GM19035 (cell line): ENCODE measurements around the gene GAS7.

Experiments
- ATAC-seq: cut with Tn5 transposase; IDR thresholded peaks from one replicate; pipeline ENCODE4 v1.9.1; 2021; ENCODE audit not compliant: unreplicated experiment

GAS7 gene

DNA sequence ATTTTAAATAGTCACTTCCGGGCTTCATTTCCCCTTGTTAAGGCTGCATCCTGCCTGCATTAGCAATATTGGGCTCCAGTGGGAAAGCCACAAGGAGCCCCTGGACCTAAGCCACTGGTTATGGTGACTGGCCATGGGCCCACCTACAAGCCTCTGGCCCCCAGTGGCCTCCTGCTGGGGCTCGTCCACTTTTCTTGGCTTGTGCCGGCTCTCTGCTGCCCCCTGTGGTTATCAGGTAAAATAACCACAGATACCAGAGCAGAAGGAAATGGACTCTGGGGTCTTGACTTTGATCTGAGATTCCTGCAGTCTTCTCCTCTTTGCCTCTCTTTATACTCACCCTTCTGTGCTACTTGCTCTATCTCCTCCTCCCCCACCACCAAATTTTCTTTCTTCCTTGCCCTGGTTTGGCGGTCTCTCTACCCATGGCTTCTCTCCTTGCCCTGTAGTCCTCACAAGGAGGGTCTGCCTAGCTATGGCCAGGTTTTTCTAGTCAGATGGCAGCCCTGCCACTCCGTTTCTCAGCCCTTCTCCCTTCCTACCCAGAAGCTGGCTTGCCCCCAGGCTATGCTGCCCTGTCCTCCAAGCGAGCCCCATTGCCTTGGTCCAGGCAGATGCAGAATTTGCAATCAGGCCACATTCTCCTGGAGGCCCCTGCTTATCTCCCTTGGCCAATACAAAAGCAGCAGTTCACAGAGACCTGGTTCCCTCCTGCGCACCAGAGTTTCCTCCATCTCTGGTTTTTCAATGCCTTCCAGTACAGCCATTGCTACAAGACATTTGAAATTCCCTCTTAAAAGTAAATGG is 210.4 kb downstream of the GAS7 start:
- no peak for ATAC-seq

GRCh38 chr17:9986754-9987382 is 211.5 kb downstream of the GAS7 start:
- no peak for ATAC-seq

- no peak for ATAC-seq
Measured at GRCh38 chr17:9985646-9986045, 212.8 kb downstream of the GAS7 start.

DNA sequence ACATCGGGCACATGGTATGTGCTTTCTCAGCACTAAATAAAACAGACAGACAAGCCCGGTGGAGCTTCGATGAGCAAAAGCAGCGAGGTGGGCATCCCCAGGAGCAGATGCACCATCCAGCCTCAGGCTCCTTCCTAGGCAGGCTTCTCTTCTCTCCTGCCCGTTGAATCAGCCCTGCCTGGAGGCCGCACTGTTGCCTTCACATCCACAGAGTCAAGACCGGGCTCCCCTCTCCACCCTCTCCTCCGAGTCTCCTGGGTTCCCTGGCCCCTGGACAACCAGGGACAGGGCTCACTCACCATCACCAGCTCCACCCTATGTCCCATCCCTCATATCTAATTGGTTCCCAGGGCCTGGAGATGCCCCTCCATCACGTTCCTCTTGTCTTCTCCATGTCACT is 213.6 kb downstream of the GAS7 start:
- no peak for ATAC-seq

DNA sequence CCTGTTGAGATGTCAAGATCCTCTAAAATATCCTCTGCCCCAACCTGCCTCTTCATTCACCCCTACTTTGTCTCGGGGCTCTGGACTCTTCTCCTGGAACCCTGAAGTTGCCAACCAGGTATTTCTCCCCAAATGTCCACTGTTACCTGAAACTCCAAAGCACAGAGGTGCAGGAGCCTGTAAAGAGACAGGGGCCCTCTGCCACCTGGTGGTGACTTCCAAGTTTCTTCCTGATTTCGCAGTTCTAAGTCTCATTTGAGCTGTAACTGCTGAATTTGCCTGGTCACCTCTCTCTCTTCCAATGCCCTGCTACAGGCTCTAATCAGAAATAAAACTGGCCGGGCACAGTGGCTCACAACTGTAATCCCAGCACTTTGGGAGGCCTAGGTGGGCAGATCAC is 216.2 kb downstream of the GAS7 start:
- no peak for ATAC-seq

- ATAC-seq, result no peak
Measured at GRCh38 chr17:9981344-9981915, 217.0 kb downstream of the GAS7 start.

- no peak for ATAC-seq
Measured at GRCh38 chr17:9979463-9979995, 218.9 kb downstream of the GAS7 start.

GRCh38 chr17:9977180-9977575 is 221.2 kb downstream of the GAS7 start:
- ATAC-seq, result no peak

DNA sequence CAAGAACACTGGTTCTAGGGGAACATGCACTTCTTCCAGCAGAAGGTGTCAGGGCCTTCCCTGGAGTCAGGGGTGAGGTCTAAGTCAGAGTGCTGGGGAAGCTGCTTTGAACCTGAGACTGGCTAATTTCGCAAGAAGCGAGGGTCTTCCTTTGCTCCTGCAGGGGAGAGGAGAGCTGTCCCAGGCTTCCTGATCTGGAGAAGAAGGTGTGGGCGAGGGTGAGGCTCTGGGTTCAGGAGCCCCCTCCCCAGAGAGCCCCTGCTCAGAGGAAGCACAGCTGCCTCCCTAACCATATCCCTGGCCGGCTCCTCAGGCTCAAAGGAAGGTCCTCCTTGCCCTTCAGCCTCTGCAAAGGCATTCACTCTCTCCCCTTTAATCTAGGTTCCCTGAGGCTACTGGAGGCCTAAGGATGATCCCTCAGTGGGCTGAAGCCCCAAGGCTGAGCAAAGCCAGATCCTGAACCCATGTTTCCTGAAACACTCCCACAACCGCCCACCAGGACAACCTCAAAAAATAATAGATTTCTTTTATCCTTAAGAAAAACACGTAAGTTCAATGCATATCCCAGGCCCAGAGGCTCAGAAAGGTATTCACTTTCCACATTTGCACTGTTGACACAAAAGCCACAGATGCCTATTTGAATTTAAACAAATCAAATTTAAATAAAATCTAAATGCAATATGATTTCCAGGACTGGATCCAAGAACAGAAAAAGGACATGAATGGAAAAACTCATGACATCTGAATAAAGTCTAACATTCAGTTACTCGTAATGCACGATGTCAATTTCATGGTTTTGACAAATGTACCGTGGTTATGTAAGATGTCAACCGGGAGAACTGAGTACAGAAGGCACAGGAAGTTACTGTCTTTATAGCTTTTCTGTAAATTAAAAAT is 221.9 kb downstream of the GAS7 start:
- no peak for ATAC-seq

GRCh38 chr17:9974448-9975381 is 223.7 kb downstream of the GAS7 start:
- no peak for ATAC-seq

DNA sequence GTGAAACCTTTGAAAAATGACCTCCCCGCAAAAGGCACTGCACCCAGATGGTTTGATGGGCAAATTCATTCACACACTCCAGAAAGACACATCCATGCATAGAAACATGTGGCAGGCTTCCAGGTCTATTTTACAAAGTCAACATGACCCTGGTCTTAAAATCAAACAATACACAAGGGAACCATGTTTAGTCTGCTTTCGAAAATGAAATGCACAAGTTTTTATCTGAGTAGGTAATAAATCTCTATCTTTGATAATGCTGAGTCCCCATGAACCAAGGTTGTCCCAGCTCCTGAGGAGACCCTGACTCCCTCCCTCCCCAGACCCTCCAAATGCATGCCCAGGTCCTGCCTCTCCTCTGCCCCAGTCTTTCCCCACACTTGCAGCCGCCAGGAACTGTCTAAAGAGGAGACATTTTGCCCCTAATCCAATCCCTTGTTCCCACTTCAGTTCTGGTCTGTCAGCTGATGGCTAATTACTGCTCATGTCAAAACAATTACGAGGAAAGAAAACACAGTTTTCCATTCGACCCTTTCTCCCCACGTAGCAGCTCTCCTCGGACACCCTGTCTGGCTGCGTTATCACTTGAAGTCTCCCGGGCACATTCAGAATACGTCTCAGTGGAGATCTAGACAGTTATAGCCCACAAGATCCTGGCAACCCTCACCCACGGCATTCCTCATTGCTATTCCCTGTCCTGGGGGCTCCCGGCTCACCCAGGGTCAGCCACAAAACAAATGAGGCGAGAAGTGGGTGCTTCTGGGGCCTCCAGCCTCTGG is 224.5 kb downstream of the GAS7 start:
- no peak for ATAC-seq

- ATAC-seq, result no peak
Measured at GRCh38 chr17:9971991-9972390, 226.4 kb downstream of the GAS7 start.

GRCh38 chr17:9969301-9969935 is 229.0 kb downstream of the GAS7 start:
- no peak for ATAC-seq

DNA sequence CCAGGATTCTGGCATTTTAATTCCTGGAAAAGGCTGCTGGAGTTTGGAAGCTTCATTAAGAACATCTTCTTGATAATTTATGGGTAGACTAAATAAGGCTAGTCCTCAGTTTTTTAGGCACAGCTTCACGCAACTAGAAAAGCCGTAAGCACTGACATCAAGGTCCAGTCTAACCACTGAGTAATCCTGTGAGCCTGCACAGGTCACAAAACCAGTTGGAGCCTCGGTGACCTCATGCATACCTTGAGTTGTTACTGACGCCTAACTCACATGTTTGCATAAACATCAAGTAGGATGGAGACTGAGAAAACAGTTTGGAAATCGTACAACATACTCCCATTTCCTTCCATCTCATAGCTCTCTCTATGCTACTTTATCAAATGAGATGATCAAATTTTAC is 229.5 kb downstream of the GAS7 start:
- ATAC-seq, result no peak

- no peak for ATAC-seq
Measured at GRCh38 chr17:9968008-9968407, 230.4 kb downstream of the GAS7 start.

DNA sequence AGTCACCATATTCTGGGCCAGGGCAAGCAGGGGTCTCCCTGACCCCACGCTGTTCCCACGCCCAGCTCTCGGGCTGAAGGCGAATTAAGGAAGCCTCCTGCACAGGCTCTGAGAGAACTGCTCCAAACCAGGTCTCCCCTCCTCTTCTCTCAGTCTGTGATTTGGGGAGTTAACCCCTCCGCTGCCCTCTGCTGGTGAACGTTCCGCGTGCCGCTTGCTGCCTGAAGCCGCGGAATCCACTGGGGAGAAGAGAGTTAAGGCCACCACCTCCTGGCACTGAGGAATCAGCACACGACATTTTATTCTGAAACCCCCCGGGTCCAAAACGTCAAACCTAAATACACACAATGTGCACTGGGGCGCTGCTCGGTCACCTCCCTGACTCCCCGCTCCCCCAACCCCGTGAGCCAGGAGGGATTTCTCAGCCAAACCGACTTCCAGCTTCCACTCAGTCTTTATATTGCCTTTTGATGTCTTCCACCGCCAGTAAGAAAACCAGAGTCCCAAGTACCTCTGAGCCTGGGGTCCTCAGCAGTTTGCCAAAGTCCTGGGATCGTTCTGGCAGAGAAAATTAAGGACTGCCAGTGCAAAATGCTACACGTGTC is 238.9 kb downstream of the GAS7 start:
- ATAC-seq, result no peak

- no peak for ATAC-seq
Measured at GRCh38 chr17:9958586-9959281, 239.7 kb downstream of the GAS7 start.

GRCh38 chr17:9957244-9957643 is 241.2 kb downstream of the GAS7 start:
- ATAC-seq, result no peak
